ENCODE results near the gene SMAD4.

- TF ChIP-seq RXRA (CRISPR knock-in tag; IDR thresholded peaks at IDR 0.05) (no peak), SP5 (CRISPR knock-in tag; IDR thresholded peaks at IDR 0.05; ENCODE audit: borderline replicate concordance, low read depth) (no peak), POLR2A (IDR thresholded peaks at IDR 0.05; ENCODE audit: insufficient read depth in 1 of 2, low read depth in 2 of 2, low read length in 2 of 2) (no peak), TCF7L2 (IDR thresholded peaks at IDR 0.05; ENCODE audit: low read depth, low read length) (no peak), KLF15 (CRISPR knock-in tag; IDR thresholded peaks at IDR 0.05; ENCODE audit: borderline replicate concordance) (no peak), RERE (CRISPR knock-in tag; IDR thresholded peaks at IDR 0.05; ENCODE audit: low read depth) (no peak), RAD51 (IDR thresholded peaks at IDR 0.05; ENCODE audit: borderline replicate concordance) (no peak), ZXDC (CRISPR knock-in tag; IDR thresholded peaks at IDR 0.05) (no peak), CENPX (CRISPR knock-in tag; IDR thresholded peaks at IDR 0.05) (no peak)
Measured at GRCh38 chr18:51059969-51060368, 30.0 kb downstream of the SMAD4 start.
